Erythroblast (primary cell): Measurements from ENCODE around the gene GAL3ST3.

Source experiments
- GATA1 ChIP-seq: IDR thresholded peaks from 2 replicates; pipeline ENCODE4 v1.6.1; 2011; ENCODE audit warnings: low read depth, mild to moderate bottlenecking, control low read depth, low read length, moderate library complexity
- POLR2A ChIP-seq: IDR thresholded peaks from 2 replicates; pipeline ENCODE4 v1.6.1; 2011; ENCODE audit warnings: mild to moderate bottlenecking, low read length

GRCh38 chr11:66080055-66080817 is 31.3 kb upstream of the GAL3ST3 start:
- TF ChIP-seq POLR2A = no peak
- TF ChIP-seq GATA1 = no peak
